Astrocyte (in vitro differentiated cells and primary cell): ENCODE results near the gene CRIM1. TPM values are rescaled to one million over a fixed set of nuclear protein-coding genes. Genes with fewer than 3 reads are reported as not detected.
A peak's percentile ranks its signal among the peaks of the same experiment; 100 is the strongest.

Source experiments
- DNase-seq: peaks from one replicate; pipeline ENCODE4 v3.0.0-alpha.2; 2010; ENCODE audit warnings: low read depth
- FAIRE-seq: peaks from 2 replicates; lab custom pipeline; 2011; peaks lifted over from hg19 to GRCh38; lab: Jason Lieb, UNC
- H2AFZ ChIP-seq: 2 replicates; pipeline ENCODE4 v1.6.0; 2012; ENCODE audit warnings: low read depth, low read length, inconsistent platforms
- H3K27ac ChIP-seq: 2 replicates; pipeline ENCODE4 v1.5.1; 2011; ENCODE audit warnings: low read depth, low read length, inconsistent platforms
- H3K27me3 ChIP-seq: 2 replicates; pipeline ENCODE4 v1.6.0; 2011; ENCODE audit warnings: low read length, inconsistent platforms; ENCODE audit not compliant: insufficient read depth
- H3K36me3 ChIP-seq: 2 replicates; pipeline ENCODE4 v1.5.1; 2011; ENCODE audit warnings: low read length, inconsistent platforms; ENCODE audit not compliant: insufficient read depth
- H3K4me1 ChIP-seq: 2 replicates; pipeline ENCODE4 v1.5.1; 2011; ENCODE audit warnings: low read length, inconsistent platforms; ENCODE audit not compliant: insufficient read depth
- H3K4me2 ChIP-seq: 2 replicates; pipeline ENCODE4 v1.6.0; 2012; ENCODE audit warnings: low read length, inconsistent platforms
- H3K4me3 ChIP-seq: 2 replicates; pipeline ENCODE4 v1.5.1; 2011; ENCODE audit warnings: low read depth, mild to moderate bottlenecking, low read length, inconsistent platforms; ENCODE audit not compliant: insufficient read depth
- H3K79me2 ChIP-seq: 2 replicates; pipeline ENCODE4 v1.6.0; 2012; ENCODE audit warnings: mild to moderate bottlenecking, low read length, inconsistent platforms; ENCODE audit not compliant: insufficient read depth
- H3K9ac ChIP-seq: 2 replicates; pipeline ENCODE4 v1.6.0; 2012; ENCODE audit warnings: mild to moderate bottlenecking, low read length, inconsistent platforms
- H3K9me3 ChIP-seq: 2 replicates; pipeline ENCODE4 v1.5.1; 2012; ENCODE audit warnings: low read depth, mild to moderate bottlenecking, low read length, inconsistent platforms; ENCODE audit not compliant: insufficient read depth
- H4K20me1 ChIP-seq: 2 replicates; pipeline ENCODE4 v1.6.0; 2012; ENCODE audit warnings: low read length, inconsistent platforms; ENCODE audit not compliant: insufficient read depth
- H3K27ac Mint-ChIP-seq: one replicate; pipeline ENCODE4 v1.8.0; 2021; ENCODE audit warnings: mild to moderate bottlenecking, mixed read lengths; ENCODE audit not compliant: unreplicated experiment
- H3K27me3 Mint-ChIP-seq: one replicate; pipeline ENCODE4 v1.8.0; 2021; ENCODE audit warnings: low read depth, mixed read lengths; ENCODE audit not compliant: unreplicated experiment
- H3K36me3 Mint-ChIP-seq: one replicate; pipeline ENCODE4 v1.8.0; 2021; ENCODE audit warnings: low read depth, mixed read lengths; ENCODE audit not compliant: unreplicated experiment
- H3K4me1 Mint-ChIP-seq: one replicate; pipeline ENCODE4 v1.8.0; 2021; ENCODE audit warnings: low read depth, mixed read lengths; ENCODE audit not compliant: unreplicated experiment
- H3K4me3 Mint-ChIP-seq: one replicate; pipeline ENCODE4 v1.8.0; 2021; ENCODE audit warnings: mild to moderate bottlenecking, moderate library complexity, mixed read lengths; ENCODE audit not compliant: unreplicated experiment
- H3K9me3 Mint-ChIP-seq: one replicate; pipeline ENCODE4 v1.8.0; 2021; ENCODE audit warnings: mild to moderate bottlenecking, mixed read lengths; ENCODE audit not compliant: unreplicated experiment
- CTCF ChIP-seq: IDR thresholded peaks from 2 replicates; pipeline ENCODE4 v1.5.1; 2011; ENCODE audit warnings: low read depth, mild to moderate bottlenecking, inconsistent platforms, low read length, moderate library complexity; ENCODE audit not compliant: insufficient read depth
- EZH2 ChIP-seq: IDR thresholded peaks from 2 replicates; pipeline ENCODE4 v1.6.1; 2012; ENCODE audit warnings: mild to moderate bottlenecking, low read length, inconsistent platforms; ENCODE audit not compliant: insufficient read depth
- total RNA-seq: library from RNA; stranded (reverse); gene quantifications from 2 replicates; pipeline ENCODE4 v1.2.1, GENCODE V29; 2021

The CRIM1 gene
- total RNA-seq, 1 donor from 2014 or later, result 180 TPM

GRCh38 chr2:36473230-36473629 lies 117.7 kb downstream of the CRIM1 start:
- Histone ChIP-seq H2AFZ (no peak overlapping the region), H3K27ac (no peak overlapping the region), H3K4me2 (no peak overlapping the region), H3K36me3 (peaks cover 48% of the 10 kb centered on the region), H3K79me2 (peaks cover 65% of the 10 kb centered on the region), H3K4me1 (peaks cover 30% of the 10 kb centered on the region), H3K9me3 (peaks cover 8% of the 10 kb centered on the region), H3K9ac (no peak overlapping the region), H3K4me3 (no peak overlapping the region), H3K27me3 (no peaks in the 10 kb centered on the region), H4K20me1 (no peaks in the 10 kb centered on the region)
- FAIRE-seq (peak; percentile 9), DNase-seq (no peak)
- Mint-ChIP-seq H3K27me3 (no peaks in the 10 kb centered on the region), H3K4me1 (peaks cover 11% of the 10 kb centered on the region), H3K36me3 (peaks cover 72% of the 10 kb centered on the region), H3K4me3 (no peak overlapping the region), H3K27ac (no peak overlapping the region), H3K9me3 (peaks cover 55% of the 10 kb centered on the region)
- TF ChIP-seq EZH2, result no peak
- no peak for TF ChIP-seq CTCF

- Mint-ChIP-seq H3K27me3 (no peaks in the 10 kb centered on the region), H3K36me3 (peaks cover 80% of the 10 kb centered on the region), H3K4me1 (peaks cover 30% of the 10 kb centered on the region), H3K9me3 (peaks cover 49% of the 10 kb centered on the region), H3K4me3 (no peak overlapping the region), H3K27ac (peak overlapping the region; percentile 60)
- peaks cover 70% of the 10 kb centered on the region for H3K79me2 ChIP-seq
- peak overlapping the region; percentile 82 for H3K27ac ChIP-seq
- no peak for FAIRE-seq
- H3K36me3 ChIP-seq, result peaks cover 60% of the 10 kb centered on the region
- DNase-seq, result no peak
- H3K27me3 ChIP-seq, result no peaks in the 10 kb centered on the region
- no peak for TF ChIP-seq EZH2
- no peak for TF ChIP-seq CTCF
- no peaks in the 10 kb centered on the region for H4K20me1 ChIP-seq
- H3K4me2 ChIP-seq, result no peak overlapping the region
- H3K9ac ChIP-seq, result no peak overlapping the region
- peaks cover 8% of the 10 kb centered on the region for H3K9me3 ChIP-seq
- no peak overlapping the region for H2AFZ ChIP-seq
- peaks cover 24% of the 10 kb centered on the region for H3K4me1 ChIP-seq
- no peak overlapping the region for H3K4me3 ChIP-seq
Observed at GRCh38 chr2:36476411-36476810, 120.8 kb downstream of the CRIM1 start.

GRCh38 chr2:36477315-36477714 lies 121.7 kb downstream of the CRIM1 start:
- no peaks in the 10 kb centered on the region for H4K20me1 ChIP-seq
- no peaks in the 10 kb centered on the region for H3K27me3 ChIP-seq
- Mint-ChIP-seq H3K4me1 (peaks cover 30% of the 10 kb centered on the region), H3K4me3 (no peak overlapping the region), H3K27ac (peak overlapping the region; percentile 70), H3K9me3 (peaks cover 45% of the 10 kb centered on the region), H3K36me3 (peaks cover 83% of the 10 kb centered on the region), H3K27me3 (no peaks in the 10 kb centered on the region)
- peaks cover 24% of the 10 kb centered on the region for H3K4me1 ChIP-seq
- H2AFZ ChIP-seq, result no peak overlapping the region
- peak overlapping the region; percentile 82 for H3K27ac ChIP-seq
- H3K36me3 ChIP-seq, result peaks cover 65% of the 10 kb centered on the region
- peaks cover 69% of the 10 kb centered on the region for H3K79me2 ChIP-seq
- peak overlapping the region; percentile 28 for H3K4me2 ChIP-seq
- DNase-seq (no peak), FAIRE-seq (no peak)
- H3K9ac ChIP-seq, result peak overlapping the region; percentile 43
- no peak overlapping the region for H3K4me3 ChIP-seq
- no peak for TF ChIP-seq EZH2
- no peak for TF ChIP-seq CTCF
- peaks cover 8% of the 10 kb centered on the region for H3K9me3 ChIP-seq
